Mesenchymal stem cell (in vitro differentiated cells and primary cell): Measurements from ENCODE around the gene ZNF236.

Experiments used
- DNase-seq: peaks from one replicate; pipeline ENCODE4 v3.0.0-alpha.2; 2013
- H2AFZ ChIP-seq: one replicate; pipeline ENCODE4 v1.6.1; 2013; ENCODE audit warnings: low read depth, mild to moderate bottlenecking, control low read depth, inconsistent platforms, low read length, moderate library complexity
- H2AK5ac ChIP-seq: 2 replicates; pipeline ENCODE4 v1.6.1; 2013; ENCODE audit warnings: low read length, moderate library complexity, mild to moderate bottlenecking, inconsistent platforms; ENCODE audit not compliant: severe bottlenecking
- H2BK120ac ChIP-seq: one replicate; pipeline ENCODE4 v1.6.1; 2013; ENCODE audit warnings: low read depth, mild to moderate bottlenecking, inconsistent platforms, low read length, moderate library complexity
- H2BK12ac ChIP-seq, 2 experiments: one replicate each; pipeline ENCODE4 v1.6.1; 2013; ENCODE audit warnings: inconsistent platforms in 2 of 2, low read length in 2 of 2, mild to moderate bottlenecking in 2 of 2, moderate library complexity in 2 of 2, control low read depth in 1 of 2
- H2BK15ac ChIP-seq: one replicate; pipeline ENCODE4 v1.6.1; 2013; ENCODE audit warnings: mild to moderate bottlenecking, low read depth, inconsistent platforms; ENCODE audit not compliant: poor library complexity, severe bottlenecking
- H2BK5ac ChIP-seq: 2 replicates; pipeline ENCODE4 v1.6.1; 2013; ENCODE audit warnings: low read depth, mild to moderate bottlenecking, low read length, control low read depth, inconsistent platforms; ENCODE audit not compliant: poor library complexity, severe bottlenecking
- H3K14ac ChIP-seq, 2 experiments: one replicate each; pipeline ENCODE4 v1.6.1; 2013; ENCODE audit warnings: inconsistent platforms in 2 of 2, low read length in 2 of 2, control low read depth in 1 of 2, mild to moderate bottlenecking in 1 of 2, moderate library complexity in 1 of 2
- H3K18ac ChIP-seq, 2 experiments: one replicate each; pipeline ENCODE4 v1.6.1; 2013; ENCODE audit warnings: inconsistent platforms in 2 of 2, low read length in 2 of 2, control low read depth in 1 of 2, low read depth in 1 of 2, mild to moderate bottlenecking in 1 of 2
- H3K23ac ChIP-seq, 2 experiments: one replicate each; pipeline ENCODE4 v1.6.1; 2013; ENCODE audit warnings: inconsistent platforms in 2 of 2, low read length in 2 of 2, mild to moderate bottlenecking in 2 of 2, moderate library complexity in 2 of 2, control low read depth in 1 of 2
- H3K27ac ChIP-seq: 2 replicates; pipeline ENCODE4 v1.5.1; 2013; ENCODE audit warnings: mild to moderate bottlenecking, moderate library complexity, low read length, control low read depth, inconsistent platforms; ENCODE audit not compliant: poor library complexity, severe bottlenecking
- H3K27me3 ChIP-seq, 2 experiments: 2 replicates each; pipeline versions ENCODE4 v1.6.1 to v1.7.0; 2013; ENCODE audit warnings: low read length in 2 of 2, mild to moderate bottlenecking in 2 of 2, moderate library complexity in 2 of 2, control low read depth in 1 of 2, inconsistent platforms in 1 of 2; ENCODE audit not compliant: control insufficient read depth in 1 of 2, insufficient read depth in 1 of 2
- H3K36me3 ChIP-seq, 2 experiments: 2 replicates each; pipeline versions ENCODE4 v1.6.1 to v1.7.0; 2013; ENCODE audit warnings: low read length in 2 of 2, control low read depth in 1 of 2, inconsistent platforms in 1 of 2, low read depth in 1 of 2, mild to moderate bottlenecking in 1 of 2; ENCODE audit not compliant: insufficient read depth in 2 of 2, control insufficient read depth in 1 of 2
- H3K4ac ChIP-seq, 2 experiments: one replicate each; pipeline ENCODE4 v1.6.1; 2013; ENCODE audit warnings: inconsistent platforms in 2 of 2, low read length in 2 of 2, mild to moderate bottlenecking in 2 of 2, moderate library complexity in 2 of 2, control low read depth in 1 of 2, low read depth in 1 of 2
- H3K4me1 ChIP-seq: 2 replicates; pipeline ENCODE4 v1.6.1; 2013; ENCODE audit warnings: low read depth, low read length, control low read depth; ENCODE audit not compliant: control insufficient read depth, insufficient read depth
- H3K4me2 ChIP-seq: 2 replicates; pipeline ENCODE4 v1.6.1; 2013; ENCODE audit warnings: low read length, mild to moderate bottlenecking, inconsistent platforms; ENCODE audit not compliant: poor library complexity, severe bottlenecking
- H3K4me3 ChIP-seq, 2 experiments: 2 replicates each; pipeline versions ENCODE4 v1.5.1 to v1.7.0; 2013; ENCODE audit warnings: low read length in 2 of 2, mild to moderate bottlenecking in 2 of 2, control low read depth in 1 of 2, low read depth in 1 of 2; ENCODE audit not compliant: insufficient read depth in 1 of 2
- H3K79me1 ChIP-seq: replicated peaks from 2 replicates; pipeline ENCODE4 v1.6.1; 2013; ENCODE audit warnings: mild to moderate bottlenecking, control low read depth, low read length, inconsistent platforms; ENCODE audit not compliant: poor library complexity, severe bottlenecking
- H3K9ac ChIP-seq: 2 replicates; pipeline ENCODE4 v1.7.0; 2013; ENCODE audit warnings: mild to moderate bottlenecking, low read length, moderate library complexity
- H3K9me3 ChIP-seq: 2 replicates; pipeline ENCODE4 v1.7.0; 2013; ENCODE audit warnings: mild to moderate bottlenecking, low read length; ENCODE audit not compliant: control insufficient read depth
- H4K8ac ChIP-seq: one replicate; pipeline ENCODE4 v1.6.1; 2013; ENCODE audit warnings: inconsistent platforms, mild to moderate bottlenecking, low read length, moderate library complexity
- H4K91ac ChIP-seq: one replicate; pipeline ENCODE4 v1.6.1; 2013; ENCODE audit warnings: mild to moderate bottlenecking, low read length, inconsistent platforms
- WGBS: methylation state at CpG from one replicate; pipeline ENCODE4 v1.1.7; 2013; ENCODE audit warnings: mixed read lengths; 5-methylcytosine and 5-hydroxymethylcytosine counted together

ZNF236 gene

DNA sequence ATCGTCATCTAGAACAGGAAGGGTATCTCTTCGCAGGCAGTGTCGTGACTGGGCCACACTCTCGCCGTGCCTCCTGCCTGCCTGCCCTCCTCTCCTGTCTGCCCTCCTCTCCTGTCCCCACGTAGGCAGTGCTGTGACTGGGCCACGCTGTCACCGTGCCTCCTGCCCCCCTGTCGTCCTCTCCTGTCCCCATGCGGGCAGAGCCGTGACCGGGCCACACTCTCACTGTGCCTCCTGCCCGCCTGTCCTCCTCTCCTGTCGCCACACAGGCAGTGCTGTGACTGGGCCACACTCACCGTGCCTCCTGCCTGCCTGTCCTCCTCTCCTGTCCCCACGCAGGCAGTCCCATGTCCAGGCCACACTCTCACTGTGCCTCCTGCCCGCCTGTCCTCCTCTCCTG, 51.4 kb downstream of the ZNF236 start:
- Histone ChIP-seq H3K4me3 (no peak overlapping the region), H4K91ac (no peak overlapping the region), H3K4me2 (no peak overlapping the region), H3K27ac (no peak overlapping the region), H3K23ac (no peak overlapping the region), H4K8ac (no peak overlapping the region), H2AK5ac (no peak overlapping the region), H3K18ac (no peak overlapping the region), H3K9ac (no peak overlapping the region), H2BK5ac (no peak overlapping the region), H3K79me1 (peaks cover 24% of the 10 kb centered on the region), H2BK120ac (no peak overlapping the region), H3K27me3 (no peaks in the 10 kb centered on the region), H2AFZ (no peak overlapping the region), H2BK15ac (no peak overlapping the region), H3K4me1 (no peaks in the 10 kb centered on the region), H2BK12ac (no peak overlapping the region), H3K4ac (peak overlapping the region in 1 of 2 experiments; percentile 5), H3K36me3 (peaks cover 21 to 62% of the 10 kb centered on the region in 2 experiments), H3K9me3 (no peaks in the 10 kb centered on the region), H3K14ac (peak overlapping the region in 1 of 2 experiments; percentile 30)
- 93% methylated on average over 17 of the region's 17 CpGs for WGBS
- DNase-seq = no peak

DNA sequence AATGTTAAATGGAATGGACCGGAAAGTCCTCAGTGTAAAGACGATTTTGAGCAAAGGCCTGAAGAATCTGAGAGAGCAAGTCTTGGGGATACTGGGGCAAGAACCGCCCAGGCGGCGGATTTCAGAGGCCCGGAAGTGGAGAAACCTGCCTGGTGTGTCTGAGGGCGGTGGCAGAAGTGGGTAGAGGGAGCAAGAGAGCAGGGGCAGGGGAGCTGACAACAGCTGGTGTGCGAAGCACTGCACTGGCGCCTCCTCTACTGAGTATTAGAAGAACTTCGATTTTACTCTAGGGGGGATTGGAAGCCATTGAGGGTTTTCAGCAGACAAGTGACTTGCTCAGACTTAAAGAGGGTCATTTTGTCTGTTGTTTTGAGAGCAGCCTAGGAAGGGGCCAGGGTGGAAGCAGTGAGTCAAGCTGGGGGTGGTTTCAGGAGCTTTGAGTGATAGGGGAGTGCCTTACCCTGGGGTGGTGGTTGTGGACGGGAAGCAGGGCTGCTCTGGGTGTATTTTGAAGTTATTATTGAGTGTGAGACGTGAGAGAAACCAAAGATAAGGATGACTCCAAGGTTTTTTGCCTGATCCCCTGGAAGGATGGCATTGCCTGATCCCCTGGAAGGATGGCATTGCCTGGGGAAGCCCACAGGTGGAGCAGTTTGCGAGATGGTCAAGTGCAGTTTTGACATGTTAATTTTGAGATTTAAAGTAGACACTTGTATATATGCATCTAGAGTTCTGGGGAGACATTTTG, 52.5 kb downstream of the ZNF236 start:
- H3K18ac ChIP-seq = no peak overlapping the region
- H2AFZ ChIP-seq = no peak overlapping the region
- H4K91ac ChIP-seq = no peak overlapping the region
- H2BK12ac ChIP-seq = no peak overlapping the region
- no peak overlapping the region for H2AK5ac ChIP-seq
- no peaks in the 10 kb centered on the region for H3K4me1 ChIP-seq
- WGBS = 93% methylated on average over 13 of the region's 13 CpGs
- no peak overlapping the region for H3K14ac ChIP-seq
- no peak for DNase-seq
- peaks cover 25% of the 10 kb centered on the region for H3K79me1 ChIP-seq
- H3K4me2 ChIP-seq = no peak overlapping the region
- no peak overlapping the region for H3K4me3 ChIP-seq
- H3K27ac ChIP-seq = no peak overlapping the region
- H2BK5ac ChIP-seq = no peak overlapping the region
- H3K4ac ChIP-seq = no peak overlapping the region
- no peak overlapping the region for H2BK15ac ChIP-seq
- H3K9ac ChIP-seq = no peak overlapping the region
- H4K8ac ChIP-seq = no peak overlapping the region
- no peak overlapping the region for H2BK120ac ChIP-seq
- H3K23ac ChIP-seq = no peak overlapping the region
- no peaks in the 10 kb centered on the region for H3K9me3 ChIP-seq
- peaks cover 20 to 64% of the 10 kb centered on the region in 2 experiments for H3K36me3 ChIP-seq
- no peaks in the 10 kb centered on the region for H3K27me3 ChIP-seq

- H3K9me3 ChIP-seq = no peaks in the 10 kb centered on the region
- H3K23ac ChIP-seq = no peak overlapping the region
- H3K4me2 ChIP-seq = no peak overlapping the region
- no peak overlapping the region for H3K9ac ChIP-seq
- H3K27ac ChIP-seq = no peak overlapping the region
- no peak overlapping the region for H3K4ac ChIP-seq
- peak; percentile 37 for DNase-seq
- no peak overlapping the region for H3K4me3 ChIP-seq
- H2AFZ ChIP-seq = no peak overlapping the region
- H2AK5ac ChIP-seq = no peak overlapping the region
- H4K8ac ChIP-seq = no peak overlapping the region
- no peak overlapping the region for H2BK12ac ChIP-seq
- H3K14ac ChIP-seq = no peak overlapping the region
- H3K4me1 ChIP-seq = no peaks in the 10 kb centered on the region
- H3K36me3 ChIP-seq = peaks cover 23 to 65% of the 10 kb centered on the region in 2 experiments
- no peak overlapping the region for H2BK120ac ChIP-seq
- no peaks in the 10 kb centered on the region for H3K27me3 ChIP-seq
- H3K79me1 ChIP-seq = peaks cover 23% of the 10 kb centered on the region
- H2BK15ac ChIP-seq = no peak overlapping the region
- WGBS = 89% methylated on average over 11 of the region's 14 CpGs
- H2BK5ac ChIP-seq = no peak overlapping the region
- no peak overlapping the region for H4K91ac ChIP-seq
- H3K18ac ChIP-seq = no peak overlapping the region
Observed at GRCh38 chr18:76875390-76876325, 53.3 kb downstream of the ZNF236 start.

DNA sequence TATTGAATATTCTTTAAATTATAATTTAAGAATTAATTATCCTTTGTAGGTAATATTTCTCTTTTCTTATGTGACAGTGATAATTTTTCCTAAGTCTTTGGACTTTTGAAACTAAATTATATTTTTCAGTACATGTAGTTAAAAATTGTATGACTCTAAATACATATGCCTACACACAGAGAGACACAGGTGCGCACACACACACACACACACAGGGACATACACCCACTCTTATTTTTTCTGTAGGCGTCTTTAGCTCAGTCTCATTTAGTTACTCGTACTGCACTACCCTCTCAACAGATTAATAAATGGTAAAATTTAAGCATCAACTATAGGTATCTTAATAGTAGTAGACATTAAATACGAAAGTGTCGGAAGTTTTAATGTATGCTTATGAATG, 56.1 kb downstream of the ZNF236 start:
- no peak overlapping the region for H2AK5ac ChIP-seq
- no peaks in the 10 kb centered on the region for H3K9me3 ChIP-seq
- no peak overlapping the region for H3K18ac ChIP-seq
- H2BK5ac ChIP-seq = no peak overlapping the region
- peaks cover 2% of the 10 kb centered on the region for H3K4me1 ChIP-seq
- no peak overlapping the region for H3K23ac ChIP-seq
- H2BK120ac ChIP-seq = no peak overlapping the region
- 18% methylated on average over 1 of the region's 5 CpGs for WGBS
- H3K14ac ChIP-seq = no peak overlapping the region
- no peak overlapping the region for H4K8ac ChIP-seq
- H2BK12ac ChIP-seq = no peak overlapping the region
- no peak overlapping the region for H3K4me3 ChIP-seq
- no peak overlapping the region for H3K4ac ChIP-seq
- no peaks in the 10 kb centered on the region for H3K27me3 ChIP-seq
- no peak for DNase-seq
- no peak overlapping the region for H2AFZ ChIP-seq
- H3K27ac ChIP-seq = no peak overlapping the region
- H3K9ac ChIP-seq = no peak overlapping the region
- H3K36me3 ChIP-seq = peaks cover 31 to 67% of the 10 kb centered on the region in 2 experiments
- peaks cover 17% of the 10 kb centered on the region for H3K79me1 ChIP-seq
- no peak overlapping the region for H2BK15ac ChIP-seq
- no peak overlapping the region for H4K91ac ChIP-seq
- H3K4me2 ChIP-seq = no peak overlapping the region
